GM12891 (cell line): ENCODE results near the gene CFAP58.

Experiments
- PAX5 ChIP-seq: IDR thresholded peaks from 2 replicates; pipeline ENCODE4 v1.6.1; 2011; ENCODE audit warnings: low read length, moderate library complexity, mild to moderate bottlenecking; ENCODE audit not compliant: insufficient read depth, severe bottlenecking
- POLR2A ChIP-seq: IDR thresholded peaks from 2 replicates; pipeline ENCODE4 v1.6.1; 2011; ENCODE audit warnings: low read depth, low read length, control low read depth
- POLR2AphosphoS5 ChIP-seq: IDR thresholded peaks from 2 replicates; pipeline ENCODE4 v1.6.1; 2011; ENCODE audit warnings: low read depth, low read length, control low read depth
- POU2F2 ChIP-seq: IDR thresholded peaks from 2 replicates; pipeline ENCODE4 v1.6.1; 2011; ENCODE audit warnings: low read depth, mild to moderate bottlenecking, control low read depth, low read length, moderate library complexity
- SPI1 ChIP-seq: IDR thresholded peaks from 2 replicates; pipeline ENCODE4 v1.6.1; 2011; ENCODE audit warnings: low read depth, low read length, control low read depth
- TAF1 ChIP-seq: IDR thresholded peaks from 2 replicates; pipeline ENCODE4 v1.6.1; 2011; ENCODE audit warnings: low read depth, low read length, control low read depth

DNA sequence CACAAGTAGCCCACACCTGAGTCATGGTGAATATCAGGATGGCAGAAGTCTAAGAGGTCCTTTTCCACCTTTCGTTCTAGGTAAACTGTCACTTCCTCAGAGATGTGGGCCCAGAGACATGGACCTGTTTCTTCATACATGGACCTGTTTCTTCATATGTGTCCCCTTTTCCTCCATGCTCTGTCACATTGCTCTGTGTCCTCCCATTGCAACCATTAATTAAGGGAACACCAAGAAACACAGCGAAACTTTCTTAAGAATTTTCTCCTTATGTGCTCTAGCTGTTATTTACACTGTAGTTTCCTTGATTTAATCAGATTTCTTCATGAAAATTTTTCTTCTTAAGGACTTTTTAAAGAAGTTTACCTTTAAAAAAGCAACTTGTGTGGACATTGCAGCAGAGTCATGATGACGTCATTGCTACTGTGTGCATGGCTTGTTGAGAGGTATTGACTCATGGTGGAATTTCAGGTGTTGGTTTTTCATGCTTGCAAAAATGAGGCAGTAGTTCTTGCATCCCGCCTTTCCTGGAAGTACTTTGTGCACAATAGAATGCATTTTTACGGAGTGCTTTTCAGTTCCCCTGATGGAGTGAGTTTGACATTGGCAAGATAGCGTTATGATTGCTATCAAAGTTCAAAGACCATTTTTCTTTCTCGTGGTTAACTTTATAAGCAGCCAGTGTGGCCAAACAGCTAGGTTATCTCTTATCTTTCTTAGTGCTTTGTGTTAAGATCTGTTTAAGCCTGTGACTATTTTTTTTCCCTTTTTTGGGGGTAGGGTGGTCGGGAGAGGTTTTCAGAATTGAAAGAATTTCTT, 37.7 kb downstream of the CFAP58 start:
- TF ChIP-seq POLR2AphosphoS5 (no peak), POLR2A (no peak), TAF1 (no peak), POU2F2 (no peak), SPI1 (no peak), PAX5 (no peak)
